A549 (cell line): ENCODE data around the gene BBX. TPM values are rescaled to one million over a fixed set of nuclear protein-coding genes. Genes with fewer than 3 reads are reported as not detected.

ENCODE experiments used
- ATAC-seq, 2 experiments: fragments of 200-7000 bp in 1 of 2; fragments of >200 bp in 1 of 2; cut with Nextera tagmentation in 1 of 2; cut with Tn5 transposase in 1 of 2; 3 replicates each; pipeline versions ENCODE4 v1.8.0 to v1.9.1; 2018 to 2020; ENCODE audit warnings: mild to moderate bottlenecking in 1 of 2, moderate library complexity in 1 of 2
- CTCF ChIA-PET: fragments of 300-600 bp; sonication (Branson Sonifier 250); formaldehyde crosslinking; extraction: SDS; loops from one replicate; lab custom pipeline; 2021; ENCODE audit warnings: antibody characterized with exemption, inconsistent platforms; lab: Yijun Ruan, JAX
- POLR2A ChIA-PET: fragments of 350-600 bp; formaldehyde crosslinking; extraction: SDS; loops from one replicate; lab custom pipeline; 2021; ENCODE audit warnings: antibody characterized with exemption, inconsistent platforms; lab: Yijun Ruan, JAX
- DNase-seq, 2 experiments: peaks; one replicate each; pipeline versions ENCODE4 v3.0.0 to v3.0.0-alpha.2; 2011 to 2016; ENCODE audit warnings: low read depth in 1 of 2, low spot score in 1 of 2
- FAIRE-seq: peaks from 2 replicates; lab custom pipeline; 2011; peaks lifted over from hg19 to GRCh38; lab: Jason Lieb, UNC
- H3K27ac ChIP-seq, 2 experiments: fragments of >200 bp; sonication (Bioruptor Twin); formaldehyde crosslinking; 3 replicates each; pipeline ENCODE4 v1.5.1; 2016 to 2017
- H3K4me1 ChIP-seq: fragments of >200 bp; sonication (Bioruptor Twin); formaldehyde crosslinking; 3 replicates; pipeline ENCODE4 v1.6.1; 2016
- H3K4me2 ChIP-seq: fragments of >200 bp; sonication (Bioruptor Twin); formaldehyde crosslinking; 3 replicates; pipeline ENCODE4 v1.6.1; 2016
- H3K4me3 ChIP-seq: fragments of >200 bp; sonication (Bioruptor Twin); formaldehyde crosslinking; 3 replicates; pipeline ENCODE4 v1.5.1; 2016
- H3K9me3 ChIP-seq: fragments of >200 bp; sonication (Bioruptor Twin); formaldehyde crosslinking; 3 replicates; pipeline ENCODE4 v1.6.1; 2016
- BHLHE40 ChIP-seq: IDR thresholded peaks from 2 replicates; pipeline ENCODE4 v1.6.1; 2012; ENCODE audit warnings: low read depth, low read length, inconsistent platforms
- EP300 ChIP-seq, 2 experiments: fragments of >200 bp; sonication (Bioruptor Twin); formaldehyde crosslinking; IDR thresholded peaks; 2 replicates in 1 of 2; 3 replicates in 1 of 2; pipeline ENCODE4 v1.6.1; 2016 to 2017
- HMGXB4 ChIP-seq: fragments of 250-450 bp; sonication (Bioruptor Pico); IDR thresholded peaks from 2 replicates; pipeline ENCODE4 v1.5.0; 2021; ENCODE audit warnings: mild to moderate bottlenecking, moderate library complexity, borderline replicate concordance
- HOXB5 ChIP-seq: fragments of 250-450 bp; sonication (Bioruptor Pico); IDR thresholded peaks from 2 replicates; pipeline ENCODE4 v1.5.0; 2020; ENCODE audit warnings: mild to moderate bottlenecking, moderate library complexity
- JUN ChIP-seq, 2 experiments: fragments of >200 bp; sonication (Bioruptor Twin); formaldehyde crosslinking; IDR thresholded peaks; 2 replicates in 1 of 2; 3 replicates in 1 of 2; pipeline ENCODE4 v1.6.1; 2016 to 2017
- KDM5A ChIP-seq: fragments of 200-600 bp; sonication (generic); IDR thresholded peaks from 2 replicates; pipeline ENCODE4 v1.6.1; 2016; ENCODE audit warnings: antibody characterized with exemption, mild to moderate bottlenecking
- MAFK ChIP-seq: fragments of 450-650 bp; IDR thresholded peaks from 2 replicates; pipeline ENCODE4 v1.6.1; 2014; ENCODE audit not compliant: partially characterized antibody
- PBX3 ChIP-seq: IDR thresholded peaks from 2 replicates; pipeline ENCODE4 v1.6.1; 2012
- RFX5 ChIP-seq: fragments of 450-650 bp; IDR thresholded peaks from 2 replicates; pipeline ENCODE4 v1.7.1; 2014; ENCODE audit warnings: antibody characterized with exemption, mild to moderate bottlenecking, moderate library complexity
- SMC3 ChIP-seq: fragments of >200 bp; sonication (Bioruptor Twin); formaldehyde crosslinking; IDR thresholded peaks from 3 replicates; pipeline ENCODE4 v1.6.1; 2018; ENCODE audit warnings: inconsistent platforms
- SREBF2 ChIP-seq: fragments of 450-650 bp; IDR thresholded peaks from 2 replicates; pipeline ENCODE4 v1.6.1; 2014; ENCODE audit warnings: mild to moderate bottlenecking, moderate library complexity
- USF2 ChIP-seq: fragments of 450-650 bp; IDR thresholded peaks from 2 replicates; pipeline ENCODE4 v1.6.1; 2014; ENCODE audit warnings: antibody characterized with exemption
- WGBS: methylation state at CpG from one replicate; pipeline ENCODE4 v1.1.6; 2017; ENCODE audit errors: missing lambda C conversion rate; 5-methylcytosine and 5-hydroxymethylcytosine counted together
- polyA plus RNA-seq, 4 experiments: library from polyadenylated mRNA; depleted of rRNA in 3 of 4; stranded (reverse); fragments of >200 nt; fragmentation: RNase III in 1 of 4; extraction: RNeasy Plus Mini Kit Qiagen cat#74134 plus additional on column Dnase treatment in 1 of 4; gene quantifications; 2 replicates in 3 of 4; 3 replicates in 1 of 4; pipeline ENCODE4 v1.2.3, GENCODE V29; 2011 to 2017
- TF ChIP-seq, protein P1 (sequence below): fragments of >200 bp; sonication (Bioruptor Twin); formaldehyde crosslinking; IDR thresholded peaks from 3 replicates; pipeline ENCODE4 v1.6.1; 2016
- TF ChIP-seq, protein P2 (sequence below): fragments of >200 bp; sonication (Bioruptor Twin); formaldehyde crosslinking; IDR thresholded peaks from 2 replicates; pipeline ENCODE4 v1.6.1; 2016
- TF ChIP-seq, protein P3 (sequence below): fragments of >200 bp; sonication (Bioruptor Twin); formaldehyde crosslinking; IDR thresholded peaks from 3 replicates; pipeline ENCODE4 v1.5.1; 2016
- TF ChIP-seq, protein P4 (sequence below): fragments of 200-600 bp; sonication (generic); IDR thresholded peaks from 2 replicates; pipeline ENCODE4 v1.6.1; 2016; ENCODE audit warnings: antibody characterized with exemption, mild to moderate bottlenecking, moderate library complexity

Gene BBX
- polyA plus RNA-seq, 2 of the 4 experiments (the other 2 are of a cell fraction), result 16.7 to 62.8 TPM

DNA sequence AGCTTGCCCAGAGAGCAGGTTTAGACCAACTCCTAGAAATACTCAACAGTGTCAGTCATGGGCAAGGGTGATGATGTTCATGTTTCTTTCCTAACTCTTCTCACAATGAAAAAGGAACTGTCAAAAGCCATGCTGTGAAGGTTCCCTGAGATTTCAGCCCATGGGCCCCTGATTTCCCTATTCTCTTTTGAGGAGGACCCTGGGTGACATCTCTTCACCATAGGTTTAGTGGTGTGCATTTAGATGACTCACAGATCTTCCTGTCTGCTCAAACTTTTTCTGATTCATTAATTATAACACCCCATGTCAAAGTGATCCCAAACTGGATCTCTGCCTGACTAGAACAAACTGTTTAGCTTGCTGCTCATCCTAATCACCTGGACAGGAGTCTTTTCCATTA lies 108.0 kb downstream of the BBX start:
- DNase-seq (no peak), FAIRE-seq (no peak), ATAC-seq (no peak)
- TF ChIP-seq KDM5A, result no peak
- TF ChIP-seq, protein P1, sequence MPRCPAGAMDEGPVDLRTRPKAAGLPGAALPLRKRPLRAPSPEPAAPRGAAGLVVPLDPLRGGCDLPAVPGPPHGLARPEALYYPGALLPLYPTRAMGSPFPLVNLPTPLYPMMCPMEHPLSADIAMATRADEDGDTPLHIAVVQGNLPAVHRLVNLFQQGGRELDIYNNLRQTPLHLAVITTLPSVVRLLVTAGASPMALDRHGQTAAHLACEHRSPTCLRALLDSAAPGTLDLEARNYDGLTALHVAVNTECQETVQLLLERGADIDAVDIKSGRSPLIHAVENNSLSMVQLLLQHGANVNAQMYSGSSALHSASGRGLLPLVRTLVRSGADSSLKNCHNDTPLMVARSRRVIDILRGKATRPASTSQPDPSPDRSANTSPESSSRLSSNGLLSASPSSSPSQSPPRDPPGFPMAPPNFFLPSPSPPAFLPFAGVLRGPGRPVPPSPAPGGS, result no peak
- TF ChIP-seq JUN (IDR thresholded peaks at IDR 0.05), result no peak
- no peak for TF ChIP-seq HMGXB4
- TF ChIP-seq BHLHE40, result no peak
- H3K4me1 ChIP-seq, result no peaks in the 10 kb centered on the region
- no peaks in the 10 kb centered on the region for H3K9me3 ChIP-seq
- no peak overlapping the region for H3K27ac ChIP-seq
- ChIA-PET POLR2A (no interaction called here), CTCF (interaction anchor here (1.2 to 1.6 kb wide), 2 partner anchors 12 to 24 kb away, joined by 3 to 4 read pairs; no protein-coding TSS in a partner anchor)
- H3K4me3 ChIP-seq, result no peak overlapping the region
- no peak overlapping the region for H3K4me2 ChIP-seq

GRCh38 chr3:107632576-107632975 lies 109.8 kb downstream of the BBX start:
- H3K4me3 ChIP-seq, result no peak overlapping the region
- 94% methylated on average over 2 of the region's 2 CpGs for WGBS
- DNase-seq (no peak), FAIRE-seq (no peak), ATAC-seq (no peak)
- no peaks in the 10 kb centered on the region for H3K4me1 ChIP-seq
- no peaks in the 10 kb centered on the region for H3K9me3 ChIP-seq
- ChIA-PET CTCF (interaction anchor here (1.3 kb wide), 1 partner anchor 108 kb away, joined by 3 read pairs; no protein-coding TSS in a partner anchor), POLR2A (no interaction called here)
- no peak overlapping the region for H3K27ac ChIP-seq
- TF ChIP-seq MAFK (peak; percentile 63), SREBF2 (no peak)
- no peak overlapping the region for H3K4me2 ChIP-seq

DNA sequence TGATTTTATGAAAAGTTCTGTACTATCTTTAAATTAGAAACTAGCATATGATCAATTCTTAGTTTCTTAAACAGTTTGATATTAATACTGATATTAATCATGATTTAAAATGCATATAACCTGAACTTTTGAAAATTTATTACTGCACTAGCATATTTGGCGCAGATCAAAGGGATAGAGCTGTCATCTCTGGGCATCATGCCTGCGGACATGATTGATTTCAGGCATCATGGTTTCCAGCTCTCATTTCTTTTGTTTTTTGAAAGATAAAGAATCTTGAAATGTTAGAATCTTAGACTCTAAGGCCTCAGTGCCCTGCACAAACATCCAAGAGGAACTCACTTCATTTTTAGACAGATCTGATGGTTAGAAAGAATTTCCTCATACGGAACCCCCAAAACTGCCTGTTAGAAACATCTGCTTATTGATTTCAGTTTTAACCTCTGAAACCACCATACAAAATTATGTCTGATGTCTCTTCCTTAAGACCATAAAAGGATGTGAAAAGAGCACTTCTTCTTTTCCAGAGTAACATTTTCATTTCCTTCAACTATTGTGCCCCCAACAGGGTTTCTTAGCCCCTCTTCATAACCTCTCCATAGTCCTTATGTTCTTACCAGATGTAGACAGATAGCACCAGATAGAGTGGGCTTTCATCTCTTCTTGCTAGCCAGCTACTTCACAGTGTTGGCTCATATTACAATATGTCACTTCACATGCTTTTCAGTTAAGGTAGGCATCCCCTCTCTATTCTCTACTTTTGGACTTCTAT lies 110.8 kb downstream of the BBX start:
- ATAC-seq (no peak), FAIRE-seq (no peak), DNase-seq (no peak)
- 77% methylated on average over 3 of the region's 3 CpGs for WGBS
- Histone ChIP-seq H3K9me3 (no peaks in the 10 kb centered on the region), H3K4me3 (no peak overlapping the region), H3K27ac (no peak overlapping the region), H3K4me1 (no peaks in the 10 kb centered on the region), H3K4me2 (no peak overlapping the region)
- ChIA-PET POLR2A (no interaction called here), CTCF (interaction anchor here (1.0 to 1.3 kb wide), 2 partner anchors 10 to 107 kb away, joined by 3 to 4 read pairs; no protein-coding TSS in a partner anchor)
- TF ChIP-seq SMC3, result no peak
- TF ChIP-seq PBX3, result no peak
- TF ChIP-seq, protein P2, sequence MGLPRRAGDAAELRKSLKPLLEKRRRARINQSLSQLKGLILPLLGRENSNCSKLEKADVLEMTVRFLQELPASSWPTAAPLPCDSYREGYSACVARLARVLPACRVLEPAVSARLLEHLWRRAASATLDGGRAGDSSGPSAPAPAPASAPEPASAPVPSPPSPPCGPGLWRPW, result no peak
- TF ChIP-seq HOXB5 (CRISPR knock-in tag), result no peak
- TF ChIP-seq, protein P3, sequence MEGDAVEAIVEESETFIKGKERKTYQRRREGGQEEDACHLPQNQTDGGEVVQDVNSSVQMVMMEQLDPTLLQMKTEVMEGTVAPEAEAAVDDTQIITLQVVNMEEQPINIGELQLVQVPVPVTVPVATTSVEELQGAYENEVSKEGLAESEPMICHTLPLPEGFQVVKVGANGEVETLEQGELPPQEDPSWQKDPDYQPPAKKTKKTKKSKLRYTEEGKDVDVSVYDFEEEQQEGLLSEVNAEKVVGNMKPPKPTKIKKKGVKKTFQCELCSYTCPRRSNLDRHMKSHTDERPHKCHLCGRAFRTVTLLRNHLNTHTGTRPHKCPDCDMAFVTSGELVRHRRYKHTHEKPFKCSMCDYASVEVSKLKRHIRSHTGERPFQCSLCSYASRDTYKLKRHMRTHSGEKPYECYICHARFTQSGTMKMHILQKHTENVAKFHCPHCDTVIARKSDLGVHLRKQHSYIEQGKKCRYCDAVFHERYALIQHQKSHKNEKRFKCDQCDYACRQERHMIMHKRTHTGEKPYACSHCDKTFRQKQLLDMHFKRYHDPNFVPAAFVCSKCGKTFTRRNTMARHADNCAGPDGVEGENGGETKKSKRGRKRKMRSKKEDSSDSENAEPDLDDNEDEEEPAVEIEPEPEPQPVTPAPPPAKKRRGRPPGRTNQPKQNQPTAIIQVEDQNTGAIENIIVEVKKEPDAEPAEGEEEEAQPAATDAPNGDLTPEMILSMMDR, result no peak
- TF ChIP-seq HMGXB4, result no peak
- no peak for TF ChIP-seq RFX5
- TF ChIP-seq, protein P1, result no peak
- TF ChIP-seq USF2, result no peak
- no peak for TF ChIP-seq EP300 (IDR thresholded peaks at IDR 0.05)
- TF ChIP-seq, protein P4, sequence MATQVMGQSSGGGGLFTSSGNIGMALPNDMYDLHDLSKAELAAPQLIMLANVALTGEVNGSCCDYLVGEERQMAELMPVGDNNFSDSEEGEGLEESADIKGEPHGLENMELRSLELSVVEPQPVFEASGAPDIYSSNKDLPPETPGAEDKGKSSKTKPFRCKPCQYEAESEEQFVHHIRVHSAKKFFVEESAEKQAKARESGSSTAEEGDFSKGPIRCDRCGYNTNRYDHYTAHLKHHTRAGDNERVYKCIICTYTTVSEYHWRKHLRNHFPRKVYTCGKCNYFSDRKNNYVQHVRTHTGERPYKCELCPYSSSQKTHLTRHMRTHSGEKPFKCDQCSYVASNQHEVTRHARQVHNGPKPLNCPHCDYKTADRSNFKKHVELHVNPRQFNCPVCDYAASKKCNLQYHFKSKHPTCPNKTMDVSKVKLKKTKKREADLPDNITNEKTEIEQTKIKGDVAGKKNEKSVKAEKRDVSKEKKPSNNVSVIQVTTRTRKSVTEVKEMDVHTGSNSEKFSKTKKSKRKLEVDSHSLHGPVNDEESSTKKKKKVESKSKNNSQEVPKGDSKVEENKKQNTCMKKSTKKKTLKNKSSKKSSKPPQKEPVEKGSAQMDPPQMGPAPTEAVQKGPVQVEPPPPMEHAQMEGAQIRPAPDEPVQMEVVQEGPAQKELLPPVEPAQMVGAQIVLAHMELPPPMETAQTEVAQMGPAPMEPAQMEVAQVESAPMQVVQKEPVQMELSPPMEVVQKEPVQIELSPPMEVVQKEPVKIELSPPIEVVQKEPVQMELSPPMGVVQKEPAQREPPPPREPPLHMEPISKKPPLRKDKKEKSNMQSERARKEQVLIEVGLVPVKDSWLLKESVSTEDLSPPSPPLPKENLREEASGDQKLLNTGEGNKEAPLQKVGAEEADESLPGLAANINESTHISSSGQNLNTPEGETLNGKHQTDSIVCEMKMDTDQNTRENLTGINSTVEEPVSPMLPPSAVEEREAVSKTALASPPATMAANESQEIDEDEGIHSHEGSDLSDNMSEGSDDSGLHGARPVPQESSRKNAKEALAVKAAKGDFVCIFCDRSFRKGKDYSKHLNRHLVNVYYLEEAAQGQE, result no peak
